NK-92 treated with Interleukin-12 subunit alpha and Interleukin-12 subunit beta, amount 100 ng/mL, for 24 hours (cell line): ENCODE measurements around the gene MAP3K14.
"Not testable (repeated sequence)": the region's sequence is repeated elsewhere in the genome, so short reads cannot be mapped to it uniquely, and the experiment has no call there.

Experiments used
- DNase-seq: peaks from one replicate; lab custom pipeline; 2025; lab: John Stamatoyannopoulos, UW

MAP3K14 gene

GRCh38 chr17:45257115-45257514 lies 59.7 kb downstream of the MAP3K14 start:
- DNase-seq = no peak

- no peak for DNase-seq
Observed at GRCh38 chr17:45256114-45256966, 60.5 kb downstream of the MAP3K14 start.

GRCh38 chr17:45255358-45255757 lies 61.5 kb downstream of the MAP3K14 start:
- DNase-seq = no peak

- no peak for DNase-seq
Observed at GRCh38 chr17:45253879-45254278, 62.9 kb downstream of the MAP3K14 start.

- DNase-seq = not testable (repeated sequence)
Observed at GRCh38 chr17:45253237-45253636, 63.6 kb downstream of the MAP3K14 start.

GRCh38 chr17:45251931-45252330 lies 64.9 kb downstream of the MAP3K14 start:
- no peak for DNase-seq

GRCh38 chr17:45248132-45248957 lies 68.5 kb downstream of the MAP3K14 start:
- peak; percentile 52 for DNase-seq

- DNase-seq = peak; percentile 91
Observed at GRCh38 chr17:45247429-45248131, 69.2 kb downstream of the MAP3K14 start.

- DNase-seq = no peak
Observed at GRCh38 chr17:45246861-45247428, 69.9 kb downstream of the MAP3K14 start.

GRCh38 chr17:45246338-45246737 lies 70.5 kb downstream of the MAP3K14 start:
- no peak for DNase-seq

- no peak for DNase-seq
Observed at GRCh38 chr17:45244725-45245656, 71.8 kb downstream of the MAP3K14 start.

GRCh38 chr17:45243750-45244149 lies 73.1 kb downstream of the MAP3K14 start:
- DNase-seq = no peak

- DNase-seq = no peak
Observed at GRCh38 chr17:45242029-45242414, 74.8 kb downstream of the MAP3K14 start.

GRCh38 chr17:45241328-45242028 lies 75.3 kb downstream of the MAP3K14 start:
- DNase-seq = no peak

GRCh38 chr17:45240905-45241327 lies 75.9 kb downstream of the MAP3K14 start:
- DNase-seq = no peak

GRCh38 chr17:45238155-45238774 lies 78.6 kb downstream of the MAP3K14 start:
- DNase-seq = no peak

GRCh38 chr17:45237686-45238085 lies 79.1 kb downstream of the MAP3K14 start:
- no peak for DNase-seq

- no peak for DNase-seq
Observed at GRCh38 chr17:45236282-45236606, 80.6 kb downstream of the MAP3K14 start.

- peak; percentile 28 for DNase-seq
Observed at GRCh38 chr17:45235416-45236281, 81.2 kb downstream of the MAP3K14 start.
